H9 (cell line): ENCODE measurements around the gene CABP4. TPM values are rescaled to one million over a fixed set of nuclear protein-coding genes. Genes with fewer than 3 reads are reported as not detected.

Experiments
- DNase-seq: peaks from one replicate; pipeline ENCODE4 v3.0.0-alpha.2; 2017
- H2AFZ ChIP-seq: one replicate; pipeline ENCODE4 v1.6.1; 2013; ENCODE audit warnings: mild to moderate bottlenecking, low read length, control low read depth, moderate library complexity
- H2AK5ac ChIP-seq: 2 replicates; pipeline ENCODE4 v1.6.1; 2013; ENCODE audit warnings: low read length, control low read depth, mixed read lengths; ENCODE audit not compliant: insufficient read length
- H2BK120ac ChIP-seq: one replicate; pipeline ENCODE4 v1.6.1; 2013; ENCODE audit warnings: low read depth, mild to moderate bottlenecking, low read length, control low read depth, inconsistent platforms; ENCODE audit not compliant: poor library complexity, severe bottlenecking
- H2BK12ac ChIP-seq: 2 replicates; pipeline ENCODE4 v1.6.1; 2013; ENCODE audit warnings: low read length, control low read depth, mixed read lengths, low read depth; ENCODE audit not compliant: insufficient read length
- H2BK15ac ChIP-seq: 2 replicates; pipeline ENCODE4 v1.6.1; 2013; ENCODE audit warnings: low read depth, low read length, control low read depth
- H2BK20ac ChIP-seq: one replicate; pipeline ENCODE4 v1.6.1; 2013; ENCODE audit warnings: low read depth, mild to moderate bottlenecking, low read length, control low read depth, inconsistent platforms; ENCODE audit not compliant: poor library complexity, severe bottlenecking
- H2BK5ac ChIP-seq: 2 replicates; pipeline ENCODE4 v1.6.1; 2013; ENCODE audit warnings: low read length, control low read depth, mixed read lengths; ENCODE audit not compliant: insufficient read length
- H3K14ac ChIP-seq: 2 replicates; pipeline ENCODE4 v1.6.1; 2013; ENCODE audit warnings: low read length, control low read depth; ENCODE audit not compliant: insufficient read depth
- H3K18ac ChIP-seq: 2 replicates; pipeline ENCODE4 v1.6.1; 2013; ENCODE audit warnings: low read depth, mild to moderate bottlenecking, mixed read lengths, low read length, control low read depth; ENCODE audit not compliant: insufficient read length
- H3K23ac ChIP-seq: 2 replicates; pipeline ENCODE4 v1.6.1; 2013; ENCODE audit warnings: low read length, control low read depth, mixed read lengths, low read depth; ENCODE audit not compliant: insufficient read length
- H3K23me2 ChIP-seq: 2 replicates; pipeline ENCODE4 v1.6.1; 2013; ENCODE audit warnings: low read depth, mild to moderate bottlenecking, mixed read lengths, low read length, control low read depth; ENCODE audit not compliant: insufficient read length, poor library complexity, severe bottlenecking
- H3K27ac ChIP-seq: 2 replicates; pipeline ENCODE4 v1.5.1; 2013; ENCODE audit warnings: low read length, control low read depth, mixed read lengths, low read depth; ENCODE audit not compliant: insufficient read length
- H3K27me3 ChIP-seq: 2 replicates; pipeline ENCODE4 v1.6.1; 2013; ENCODE audit warnings: low read length, control low read depth, inconsistent platforms; ENCODE audit not compliant: insufficient read depth
- H3K4ac ChIP-seq: 2 replicates; pipeline ENCODE4 v1.6.1; 2013; ENCODE audit warnings: low read depth, mild to moderate bottlenecking, control low read depth, inconsistent platforms, low read length, moderate library complexity
- H3K4me1 ChIP-seq: 2 replicates; pipeline ENCODE4 v1.6.1; 2013; ENCODE audit warnings: low read length, control low read depth, inconsistent platforms; ENCODE audit not compliant: insufficient read depth
- H3K4me2 ChIP-seq: 2 replicates; pipeline ENCODE4 v1.6.1; 2013; ENCODE audit warnings: low read length, control low read depth, mixed read lengths; ENCODE audit not compliant: insufficient read length, insufficient read depth
- H3K56ac ChIP-seq: 2 replicates; pipeline ENCODE4 v1.6.1; 2013; ENCODE audit warnings: low read depth, mild to moderate bottlenecking, mixed read lengths, low read length, control low read depth; ENCODE audit not compliant: insufficient read length
- H3K79me1 ChIP-seq: 2 replicates; pipeline ENCODE4 v1.6.1; 2013; ENCODE audit warnings: low read depth, mild to moderate bottlenecking, moderate library complexity, low read length, control low read depth, inconsistent platforms; ENCODE audit not compliant: insufficient read depth, poor library complexity, severe bottlenecking
- H3K79me2 ChIP-seq: 2 replicates; pipeline ENCODE4 v1.6.1; 2013; ENCODE audit warnings: low read length, control low read depth, inconsistent platforms; ENCODE audit not compliant: insufficient read depth
- H3K9ac ChIP-seq: 2 replicates; pipeline ENCODE4 v1.6.1; 2013; ENCODE audit warnings: low read length, control low read depth, mixed read lengths; ENCODE audit not compliant: insufficient read length; ENCODE audit errors: extremely low read depth
- H3K9me3 ChIP-seq: one replicate; pipeline ENCODE4 v1.6.1; 2013; ENCODE audit warnings: low read depth, low read length, inconsistent platforms; ENCODE audit not compliant: control insufficient read depth
- H3T11ph ChIP-seq: one replicate; pipeline ENCODE4 v1.6.1; 2013; ENCODE audit warnings: mild to moderate bottlenecking, low read length, control low read depth, inconsistent platforms
- H4K20me1 ChIP-seq: one replicate; pipeline ENCODE4 v1.6.1; 2013; ENCODE audit not compliant: control insufficient read depth, insufficient read length, insufficient read depth
- H4K5ac ChIP-seq: 2 replicates; pipeline ENCODE4 v1.6.1; 2013; ENCODE audit warnings: low read depth, mild to moderate bottlenecking, mixed read lengths, low read length, control low read depth; ENCODE audit not compliant: insufficient read length
- H4K8ac ChIP-seq: replicated peaks from 2 replicates; pipeline ENCODE4 v1.6.1; 2013; ENCODE audit warnings: low read length, control low read depth, mixed read lengths, low read depth; ENCODE audit not compliant: insufficient read length
- H4K91ac ChIP-seq: 2 replicates; pipeline ENCODE4 v1.6.1; 2013; ENCODE audit warnings: low read depth, mild to moderate bottlenecking, moderate library complexity, mixed read lengths, low read length, control low read depth; ENCODE audit not compliant: insufficient read length
- H3K27ac Mint-ChIP-seq, 3 experiments: 2 replicates in 2 of 3; 3 replicates in 1 of 3; pipeline ENCODE4 v1.8.0; 2020 to 2021; ENCODE audit warnings: mixed read lengths in 3 of 3, mild to moderate bottlenecking in 1 of 3, moderate library complexity in 1 of 3
- H3K27me3 Mint-ChIP-seq: 2 replicates; pipeline ENCODE4 v1.8.0; 2021; ENCODE audit warnings: low read depth, mild to moderate bottlenecking, moderate library complexity, mixed read lengths
- H3K36me3 Mint-ChIP-seq, 3 experiments: 2 replicates in 2 of 3; 3 replicates in 1 of 3; pipeline ENCODE4 v1.8.0; 2020 to 2021; ENCODE audit warnings: low read depth in 3 of 3, mixed read lengths in 3 of 3; ENCODE audit not compliant: insufficient read depth in 1 of 3
- H3K4me1 Mint-ChIP-seq, 2 experiments: 2 replicates each; pipeline ENCODE4 v1.8.0; 2020; ENCODE audit warnings: mixed read lengths in 2 of 2
- H3K4me3 Mint-ChIP-seq, 2 experiments: 2 replicates in 1 of 2; 3 replicates in 1 of 2; pipeline ENCODE4 v1.8.0; 2020 to 2021; ENCODE audit warnings: mild to moderate bottlenecking in 2 of 2, mixed read lengths in 2 of 2, moderate library complexity in 1 of 2
- H3K9me3 Mint-ChIP-seq, 2 experiments: 2 replicates in 1 of 2; 3 replicates in 1 of 2; pipeline ENCODE4 v1.8.0; 2020; ENCODE audit warnings: mild to moderate bottlenecking in 2 of 2, mixed read lengths in 2 of 2, moderate library complexity in 1 of 2
- CTCF ChIP-seq: fragments of 200-600 bp; sonication (generic); conservative IDR thresholded peaks from 3 replicates; pipeline ENCODE4 v1.8.0; 2021; ENCODE audit warnings: antibody characterized with exemption, mild to moderate bottlenecking
- WGBS: extraction: QIAGEN DNeasy Blood & Tissue Kit; methylation state at CpG from one replicate; pipeline ENCODE4 v1.1.7; 2013; ENCODE audit warnings: missing lambda C conversion rate, low lambda C conversion rate, mixed read lengths; ENCODE audit not compliant: insufficient read length; ENCODE audit errors: extremely low coverage; 5-methylcytosine and 5-hydroxymethylcytosine counted together
- total RNA-seq: library from RNA; stranded (reverse); gene quantifications from 2 replicates; pipeline ENCODE4 v1.2.1, GENCODE V29; 2021

CABP4 gene
- total RNA-seq, 1 experiment from 2014 or later: not detected

GRCh38 chr11:67458266-67458665 lies 3.1 kb downstream of the CABP4 start:
- H3K27ac Mint-ChIP-seq: no peak overlapping the region
- peaks cover 5% of the 10 kb centered on the region for H3K23me2 ChIP-seq

More at GRCh38 chr11:67458266-67458665, 3.1 kb downstream of the CABP4 start:
- Histone ChIP-seq H3K23ac (no peak overlapping the region), H2BK12ac (no peak overlapping the region), H3K4ac (no peak overlapping the region), H3K27me3 (no peaks in the 10 kb centered on the region), H3K9ac (no peak overlapping the region), H3K4me2 (no peak overlapping the region), H3K4me1 (no peaks in the 10 kb centered on the region), H2BK20ac (no peak overlapping the region), H3K79me1 (no peaks in the 10 kb centered on the region), H3K27ac (no peak overlapping the region), H4K5ac (no peak overlapping the region), H3T11ph (no peak overlapping the region), H3K14ac (no peak overlapping the region), H2BK15ac (no peak overlapping the region), H2BK5ac (no peak overlapping the region), H4K20me1 (no peaks in the 10 kb centered on the region), H3K18ac (no peak overlapping the region), H4K91ac (no peak overlapping the region), H3K56ac (no peak overlapping the region), H2BK120ac (no peak overlapping the region), H4K8ac (no peak overlapping the region), H3K79me2 (no peaks in the 10 kb centered on the region), H3K9me3 (no peaks in the 10 kb centered on the region), H2AFZ (no peak overlapping the region), H2AK5ac (no peak overlapping the region)
- no peak for DNase-seq
- Mint-ChIP-seq H3K36me3 (no peaks in the 10 kb centered on the region), H3K27me3 (peaks cover 14% of the 10 kb centered on the region), H3K4me3 (no peak overlapping the region), H3K4me1 (no peaks in the 10 kb centered on the region), H3K9me3 (no peaks in the 10 kb centered on the region; a peak in 1 of 5 replicates)
- no peak for TF ChIP-seq CTCF
- no CpG with 5 or more reads among the region's 19 CpGs for WGBS
